ENCODE measurements around the gene MRPS23.

DNA sequence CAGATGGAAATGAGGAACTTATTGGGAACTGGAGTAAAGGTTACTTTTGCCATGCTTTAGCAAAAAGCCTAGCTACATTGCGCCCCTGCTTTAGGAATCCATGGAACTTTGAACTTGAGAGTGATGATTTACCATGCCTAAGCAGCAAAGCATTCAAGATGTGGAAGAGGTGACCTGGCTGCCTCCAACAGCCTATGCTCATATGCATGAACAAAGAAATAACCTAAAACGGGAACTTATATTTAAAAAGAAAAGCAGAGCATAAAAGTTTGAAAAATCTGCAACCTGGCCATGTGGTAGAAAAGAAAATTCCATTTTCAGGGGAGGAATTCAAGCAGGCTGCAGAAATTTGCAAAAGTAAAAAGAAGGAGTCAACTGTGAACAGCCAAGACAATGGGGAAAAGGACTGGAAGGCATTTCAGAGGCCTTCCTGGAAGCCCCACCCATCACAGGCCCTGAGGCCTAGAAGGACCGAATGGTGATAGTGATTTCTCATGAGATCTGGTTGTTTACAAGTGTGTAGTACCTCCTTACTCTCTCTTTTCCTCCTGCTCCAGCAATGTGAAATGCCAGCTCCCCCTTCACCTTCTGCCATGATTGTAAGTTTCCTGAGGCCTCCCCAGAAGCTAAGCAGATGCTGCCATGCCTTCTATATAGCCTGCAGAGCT lies 48.7 kb downstream of the MRPS23 start:
- TF ChIP-seq, protein P1, sequence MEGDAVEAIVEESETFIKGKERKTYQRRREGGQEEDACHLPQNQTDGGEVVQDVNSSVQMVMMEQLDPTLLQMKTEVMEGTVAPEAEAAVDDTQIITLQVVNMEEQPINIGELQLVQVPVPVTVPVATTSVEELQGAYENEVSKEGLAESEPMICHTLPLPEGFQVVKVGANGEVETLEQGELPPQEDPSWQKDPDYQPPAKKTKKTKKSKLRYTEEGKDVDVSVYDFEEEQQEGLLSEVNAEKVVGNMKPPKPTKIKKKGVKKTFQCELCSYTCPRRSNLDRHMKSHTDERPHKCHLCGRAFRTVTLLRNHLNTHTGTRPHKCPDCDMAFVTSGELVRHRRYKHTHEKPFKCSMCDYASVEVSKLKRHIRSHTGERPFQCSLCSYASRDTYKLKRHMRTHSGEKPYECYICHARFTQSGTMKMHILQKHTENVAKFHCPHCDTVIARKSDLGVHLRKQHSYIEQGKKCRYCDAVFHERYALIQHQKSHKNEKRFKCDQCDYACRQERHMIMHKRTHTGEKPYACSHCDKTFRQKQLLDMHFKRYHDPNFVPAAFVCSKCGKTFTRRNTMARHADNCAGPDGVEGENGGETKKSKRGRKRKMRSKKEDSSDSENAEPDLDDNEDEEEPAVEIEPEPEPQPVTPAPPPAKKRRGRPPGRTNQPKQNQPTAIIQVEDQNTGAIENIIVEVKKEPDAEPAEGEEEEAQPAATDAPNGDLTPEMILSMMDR (IDR thresholded peaks at IDR 0.05; ENCODE audit: insufficient read depth, low read length, poor library complexity, severe bottlenecking), result no peak
- TF ChIP-seq EZH2phosphoT487 (conservative IDR thresholded peaks at IDR 0.05; ENCODE audit: low read length), result no peak

All from SU-DHL-6 (cell line).